Choroid plexus epithelial cell (primary cell): ENCODE measurements around the gene SPATA13.
A peak's percentile ranks its signal among the peaks of the same experiment; 100 is the strongest.
"Not testable (repeated sequence)": the region's sequence is repeated elsewhere in the genome, so short reads cannot be mapped to it uniquely, and the experiment has no call there.

Experiments used
- DNase-seq: peaks from one replicate; pipeline ENCODE4 v3.0.0-alpha.2; 2010; ENCODE audit warnings: low read depth
- H3K4me3 ChIP-seq: 2 replicates; pipeline ENCODE4 v1.5.1; 2011; ENCODE audit warnings: low read depth, mild to moderate bottlenecking, control low read depth, low read length, moderate library complexity
- TF ChIP-seq, protein P1 (sequence below): conservative IDR thresholded peaks from 2 replicates; pipeline ENCODE4 v1.5.1; 2011; ENCODE audit warnings: low read depth, mild to moderate bottlenecking, control low read depth, inconsistent platforms, low read length, moderate library complexity

Gene SPATA13

DNA sequence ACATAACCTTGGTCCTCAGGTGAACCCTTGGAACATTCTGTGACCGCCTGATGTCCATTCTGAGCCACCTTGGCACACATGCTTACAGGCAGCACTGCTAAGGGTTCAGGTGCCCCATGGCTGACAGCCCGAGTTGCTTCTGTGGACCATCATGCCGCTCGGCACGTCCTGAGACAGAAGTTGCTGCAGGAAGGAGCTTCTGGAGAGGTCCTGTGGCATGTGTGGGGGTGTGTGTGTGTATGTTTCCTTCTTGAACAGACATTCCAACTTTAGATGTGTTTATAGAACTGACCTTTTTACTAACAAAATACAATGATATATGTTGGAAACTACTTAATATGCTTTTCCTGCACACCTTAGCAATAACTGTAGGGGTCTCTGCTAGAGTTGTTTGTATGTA, 144.1 kb downstream of the SPATA13 start:
- no peak overlapping the region for H3K4me3 ChIP-seq
- TF ChIP-seq, protein P1, sequence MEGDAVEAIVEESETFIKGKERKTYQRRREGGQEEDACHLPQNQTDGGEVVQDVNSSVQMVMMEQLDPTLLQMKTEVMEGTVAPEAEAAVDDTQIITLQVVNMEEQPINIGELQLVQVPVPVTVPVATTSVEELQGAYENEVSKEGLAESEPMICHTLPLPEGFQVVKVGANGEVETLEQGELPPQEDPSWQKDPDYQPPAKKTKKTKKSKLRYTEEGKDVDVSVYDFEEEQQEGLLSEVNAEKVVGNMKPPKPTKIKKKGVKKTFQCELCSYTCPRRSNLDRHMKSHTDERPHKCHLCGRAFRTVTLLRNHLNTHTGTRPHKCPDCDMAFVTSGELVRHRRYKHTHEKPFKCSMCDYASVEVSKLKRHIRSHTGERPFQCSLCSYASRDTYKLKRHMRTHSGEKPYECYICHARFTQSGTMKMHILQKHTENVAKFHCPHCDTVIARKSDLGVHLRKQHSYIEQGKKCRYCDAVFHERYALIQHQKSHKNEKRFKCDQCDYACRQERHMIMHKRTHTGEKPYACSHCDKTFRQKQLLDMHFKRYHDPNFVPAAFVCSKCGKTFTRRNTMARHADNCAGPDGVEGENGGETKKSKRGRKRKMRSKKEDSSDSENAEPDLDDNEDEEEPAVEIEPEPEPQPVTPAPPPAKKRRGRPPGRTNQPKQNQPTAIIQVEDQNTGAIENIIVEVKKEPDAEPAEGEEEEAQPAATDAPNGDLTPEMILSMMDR: no peak
- DNase-seq: no peak

- DNase-seq: peak; percentile 35
- H3K4me3 ChIP-seq: no peak overlapping the region
- TF ChIP-seq, protein P1: no peak
Measured at GRCh38 chr13:24306632-24307031, 146.1 kb downstream of the SPATA13 start.

DNA sequence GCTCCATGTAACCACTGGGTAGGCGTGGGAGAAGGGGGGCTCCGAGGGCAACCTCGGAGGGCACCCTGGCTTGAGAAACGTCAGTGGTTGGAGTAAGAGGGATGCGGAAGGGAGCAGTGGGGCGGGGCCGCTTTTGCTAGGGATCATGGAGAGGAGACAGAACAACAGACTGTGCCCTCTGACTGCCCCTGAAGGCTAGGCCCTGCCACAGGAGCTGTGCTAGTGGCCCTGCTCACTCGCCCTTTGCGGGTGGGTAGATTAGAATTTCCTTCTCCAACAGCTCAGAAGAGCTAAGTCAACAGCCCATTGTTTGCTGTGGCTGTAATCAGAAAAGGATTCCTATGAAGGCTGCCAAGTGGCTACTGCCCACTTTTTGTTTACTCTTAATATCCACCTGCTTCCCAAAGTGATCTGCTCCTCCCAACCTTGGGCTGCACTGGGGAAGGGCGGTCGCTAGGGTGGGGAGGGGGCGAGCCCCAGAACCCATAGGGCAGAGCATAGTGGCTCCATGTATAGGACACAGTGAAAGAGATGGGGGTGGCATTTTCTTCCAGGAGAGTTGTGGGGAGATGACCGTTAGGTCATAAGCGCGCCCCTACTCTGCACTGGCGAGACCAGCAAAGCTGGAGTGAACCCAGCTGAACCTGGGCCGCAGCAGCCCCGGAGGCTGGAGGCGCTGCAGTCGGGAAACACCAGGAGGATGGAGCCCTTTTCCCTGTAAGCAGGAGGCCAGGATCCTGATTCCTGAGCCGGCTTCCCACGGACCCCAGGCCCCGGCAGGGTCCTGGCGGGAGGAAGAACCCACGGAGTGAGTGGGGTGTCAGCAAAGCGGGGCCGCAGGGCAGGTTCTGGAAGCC, 146.9 kb downstream of the SPATA13 start:
- no peak for DNase-seq
- TF ChIP-seq, protein P1: no peak
- H3K4me3 ChIP-seq: no peak overlapping the region

- DNase-seq: no peak
- no peak overlapping the region for H3K4me3 ChIP-seq
- TF ChIP-seq, protein P1: no peak
Measured at GRCh38 chr13:24308068-24308445, 147.5 kb downstream of the SPATA13 start.

- no peak overlapping the region for H3K4me3 ChIP-seq
- TF ChIP-seq, protein P1: no peak
- DNase-seq: no peak
Measured at GRCh38 chr13:24308488-24309020, 148.0 kb downstream of the SPATA13 start.

DNA sequence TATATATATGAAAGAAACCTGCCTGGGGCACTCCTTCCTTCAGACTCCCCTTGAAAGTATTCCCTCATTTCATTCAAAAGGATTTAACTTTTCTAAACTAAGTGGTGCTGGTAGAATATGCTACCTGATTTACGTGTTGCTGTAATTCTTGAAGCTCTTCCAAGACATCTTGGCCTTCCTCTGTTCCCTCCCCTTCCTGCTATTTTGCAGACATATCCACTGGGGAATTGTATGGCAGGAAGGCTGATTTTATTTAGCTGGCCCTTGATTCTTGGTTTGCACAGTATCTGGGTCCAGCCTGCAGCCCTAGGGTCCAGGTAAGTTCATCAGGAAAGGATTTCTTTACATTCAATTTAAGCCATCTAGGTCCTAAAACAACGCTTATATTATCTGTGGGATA, 148.8 kb downstream of the SPATA13 start, which contains the start of gene C1QTNF9:
C1QTNF9 (plus strand) TSS at position 281 of the 400 bp plus-strand sequence. CDS start 6,424 bp downstream, outside the sequence.
- DNase-seq, H3K4me3 ChIP-seq: not testable (repeated sequence)

DNA sequence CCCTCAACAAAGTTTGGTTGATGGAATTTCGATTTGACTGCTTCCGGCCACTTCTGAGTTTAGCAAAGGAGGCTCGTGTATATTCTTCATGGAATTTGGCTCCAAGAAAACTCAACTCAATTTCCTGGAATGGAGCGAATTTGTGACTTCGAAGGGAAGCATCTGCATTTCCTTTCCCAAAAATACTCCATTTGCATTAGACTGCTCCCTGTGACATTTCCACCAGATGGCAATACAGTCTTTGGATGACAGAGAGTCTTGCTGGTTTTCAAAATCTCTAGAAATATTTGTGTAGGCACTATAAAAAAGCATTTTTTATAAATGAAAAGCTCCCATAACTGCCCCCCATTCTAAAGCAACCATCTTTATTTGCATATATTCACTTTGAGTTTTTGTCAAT, 152.9 kb downstream of the SPATA13 start:
- TF ChIP-seq, protein P1: peak; percentile 51
- no peak for DNase-seq
- H3K4me3 ChIP-seq: no peak overlapping the region

DNA sequence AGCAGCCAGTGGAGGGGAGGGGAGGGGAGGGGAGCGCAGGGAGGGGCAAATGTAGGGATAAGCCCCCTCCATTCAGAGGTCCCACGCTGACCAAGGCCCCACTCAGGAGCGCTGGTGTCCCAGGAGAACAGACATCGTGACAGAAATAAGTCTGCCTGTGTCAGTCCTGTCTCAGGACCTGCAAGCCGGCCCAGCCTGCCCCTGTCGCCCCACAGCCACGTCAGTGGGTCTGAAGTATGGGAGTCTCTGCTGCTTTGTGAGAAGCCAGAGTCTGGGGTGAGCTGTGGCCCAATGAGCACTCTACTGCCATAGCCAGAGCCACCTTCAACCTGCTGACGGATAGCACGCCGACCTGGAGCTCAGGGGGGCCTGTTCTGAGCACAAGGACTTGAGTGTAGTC, 157.3 kb downstream of the SPATA13 start:
- not testable (repeated sequence) for H3K4me3 ChIP-seq, DNase-seq

- H3K4me3 ChIP-seq, DNase-seq: not testable (repeated sequence)
Measured at GRCh38 chr13:24318878-24319277, 158.4 kb downstream of the SPATA13 start.

DNA sequence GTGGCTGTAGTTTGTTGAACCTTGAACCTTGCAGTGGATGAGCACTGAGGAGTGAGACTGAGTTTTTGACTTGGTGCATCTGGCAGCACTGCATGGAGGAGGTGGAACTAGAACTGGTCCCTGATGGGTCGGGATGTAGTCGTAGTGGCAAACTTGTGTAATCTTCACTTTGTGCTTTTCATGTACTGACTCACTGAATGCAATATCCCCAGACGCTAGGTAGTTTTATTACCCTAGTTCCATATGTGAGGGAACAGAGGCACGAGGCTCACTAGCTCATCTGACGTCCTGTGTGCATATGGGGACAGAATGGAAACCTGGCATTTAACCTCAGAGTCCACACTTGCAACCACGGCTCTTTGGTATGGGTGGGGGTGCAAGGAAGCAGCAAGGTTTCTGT, 159.1 kb downstream of the SPATA13 start:
- H3K4me3 ChIP-seq, DNase-seq: not testable (repeated sequence)

GRCh38 chr13:24321416-24321815, 160.9 kb downstream of the SPATA13 start:
- DNase-seq: not testable (repeated sequence)

More at GRCh38 chr13:24321416-24321815, 160.9 kb downstream of the SPATA13 start:
- not testable (repeated sequence) for H3K4me3 ChIP-seq
